Activated effector memory CD4-positive, alpha-beta T cell treated with Interleukin-2 at 50 U/mL for 16 hours (primary cell): ENCODE measurements around the gene KIF2A.

Source experiments
- DNase-seq: peaks from one replicate; pipeline ENCODE4 v3.0.0-alpha.2; 2020

The KIF2A gene

DNA sequence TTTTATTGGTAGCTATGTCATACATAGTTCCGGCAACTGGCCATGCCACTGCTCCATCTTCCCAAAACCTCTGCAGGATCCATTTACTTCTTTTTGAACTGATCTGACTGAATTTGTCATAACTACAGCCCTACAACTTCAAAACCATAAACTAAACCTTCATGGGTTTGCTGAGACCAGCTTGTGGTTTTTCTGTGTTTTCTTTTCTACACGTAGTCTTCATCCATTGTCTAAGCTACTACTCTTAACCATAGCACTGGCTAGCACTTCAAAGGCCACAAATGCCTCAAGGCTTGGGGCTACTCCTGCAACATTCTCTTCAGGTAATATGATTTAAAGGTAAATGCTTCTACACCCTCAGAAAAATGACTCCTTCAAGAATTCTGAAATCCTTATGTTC lies 9.0 kb upstream of the KIF2A start:
- no peak for DNase-seq

DNA sequence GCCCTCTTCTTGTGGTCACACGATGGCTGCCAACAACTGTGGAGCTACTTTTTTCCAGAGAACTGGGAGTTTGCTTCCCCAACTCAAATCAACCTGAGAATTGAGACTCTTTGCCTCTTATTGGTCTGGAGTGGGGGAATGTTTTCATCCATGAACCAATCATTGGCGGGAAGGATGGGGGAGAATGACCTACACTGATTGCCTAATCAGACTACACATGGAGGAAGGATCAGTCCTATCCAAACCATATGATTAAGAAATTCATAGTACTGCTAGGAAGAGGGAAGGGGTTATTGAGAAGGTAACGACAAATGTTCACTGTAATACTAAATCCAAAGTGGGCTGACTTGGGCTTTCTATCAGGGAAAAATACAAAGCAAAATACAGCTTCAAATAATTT lies 7.9 kb upstream of the KIF2A start:
- no peak for DNase-seq

DNA sequence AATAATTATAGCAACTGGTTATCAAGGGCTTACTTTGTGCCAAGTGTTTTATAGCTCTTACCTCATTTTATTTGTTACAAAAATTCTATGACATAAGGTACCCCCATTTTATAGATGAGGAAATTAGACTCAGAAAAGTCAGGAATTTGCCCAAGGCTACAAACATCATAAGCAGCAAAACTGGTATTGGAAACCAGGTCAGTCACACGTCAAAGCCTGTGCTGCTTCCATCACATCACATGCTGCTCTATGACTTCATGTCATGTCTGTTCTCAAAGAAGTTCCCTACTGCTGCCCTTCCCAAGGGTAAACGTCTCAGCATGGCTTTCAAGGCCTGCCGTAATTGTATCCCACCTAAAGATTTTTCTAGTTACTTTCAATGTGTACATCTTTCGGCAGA lies 6.9 kb upstream of the KIF2A start:
- DNase-seq, result no peak

DNA sequence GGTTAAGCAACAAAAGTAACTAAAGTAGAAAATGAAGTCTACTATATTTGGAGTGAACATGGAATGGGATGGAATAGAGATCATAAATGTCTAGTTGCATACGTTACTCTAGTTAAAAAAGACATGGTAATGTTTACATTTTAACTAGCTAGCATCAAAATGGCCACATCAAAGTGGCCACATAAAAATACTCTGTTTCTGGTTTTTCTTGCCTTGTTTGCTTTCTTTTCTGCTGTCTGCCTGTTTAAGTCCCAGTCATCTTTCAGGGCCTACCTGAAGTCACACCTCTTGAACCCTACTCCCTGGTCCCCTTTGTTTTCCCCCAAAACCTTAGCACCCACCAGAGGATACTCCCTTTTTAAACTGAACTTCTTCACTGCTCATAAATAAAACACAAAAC lies 6.4 kb upstream of the KIF2A start:
- DNase-seq, result no peak

DNA sequence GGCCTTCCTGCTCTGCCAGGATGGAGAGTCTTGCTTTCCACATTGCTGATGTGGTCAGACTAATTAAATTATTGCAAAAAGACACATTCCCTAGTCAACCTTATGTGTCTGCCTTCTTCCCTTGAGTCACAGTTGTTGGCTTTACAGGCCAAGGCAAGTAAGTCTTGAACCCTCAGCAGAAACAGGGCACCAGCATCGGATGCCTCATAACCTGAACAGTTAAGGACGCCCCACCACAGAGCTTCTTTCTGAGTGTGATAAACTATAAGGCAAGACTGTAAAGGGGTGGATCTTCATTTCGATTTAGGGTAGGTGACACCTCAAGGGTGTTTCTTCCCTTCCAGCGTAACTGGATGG lies 670 bp upstream of the KIF2A start:
- DNase-seq, result no peak

DNA sequence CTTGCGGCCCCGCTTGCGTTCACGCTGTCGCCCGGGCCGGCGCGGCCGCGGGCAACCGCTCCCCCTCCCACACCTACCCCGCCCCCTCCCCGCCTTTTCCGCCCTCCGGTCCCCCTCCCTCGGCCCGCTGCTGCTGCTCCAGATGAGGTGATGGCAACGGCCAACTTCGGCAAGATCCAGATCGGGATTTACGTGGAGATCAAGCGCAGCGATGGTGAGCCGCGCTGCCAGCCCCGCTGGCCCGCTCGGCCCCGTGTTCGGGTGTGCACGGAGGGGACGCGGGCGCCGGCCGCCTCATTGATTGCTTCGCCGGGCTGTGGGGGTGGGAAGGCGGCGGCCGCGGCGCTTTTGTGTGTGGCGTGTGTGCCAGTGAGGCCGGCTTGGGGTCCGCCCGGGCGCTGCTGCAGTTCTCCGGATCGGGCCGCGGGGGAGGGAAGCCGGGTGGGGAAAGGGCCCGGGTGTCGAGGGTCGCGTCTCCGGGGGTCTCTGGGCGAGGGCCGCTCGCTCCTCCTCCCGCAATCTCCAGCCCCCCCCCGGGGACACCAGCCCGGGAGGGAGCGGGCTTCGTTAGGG lies 403 bp downstream of the KIF2A start:
- DNase-seq, result no peak

DNA sequence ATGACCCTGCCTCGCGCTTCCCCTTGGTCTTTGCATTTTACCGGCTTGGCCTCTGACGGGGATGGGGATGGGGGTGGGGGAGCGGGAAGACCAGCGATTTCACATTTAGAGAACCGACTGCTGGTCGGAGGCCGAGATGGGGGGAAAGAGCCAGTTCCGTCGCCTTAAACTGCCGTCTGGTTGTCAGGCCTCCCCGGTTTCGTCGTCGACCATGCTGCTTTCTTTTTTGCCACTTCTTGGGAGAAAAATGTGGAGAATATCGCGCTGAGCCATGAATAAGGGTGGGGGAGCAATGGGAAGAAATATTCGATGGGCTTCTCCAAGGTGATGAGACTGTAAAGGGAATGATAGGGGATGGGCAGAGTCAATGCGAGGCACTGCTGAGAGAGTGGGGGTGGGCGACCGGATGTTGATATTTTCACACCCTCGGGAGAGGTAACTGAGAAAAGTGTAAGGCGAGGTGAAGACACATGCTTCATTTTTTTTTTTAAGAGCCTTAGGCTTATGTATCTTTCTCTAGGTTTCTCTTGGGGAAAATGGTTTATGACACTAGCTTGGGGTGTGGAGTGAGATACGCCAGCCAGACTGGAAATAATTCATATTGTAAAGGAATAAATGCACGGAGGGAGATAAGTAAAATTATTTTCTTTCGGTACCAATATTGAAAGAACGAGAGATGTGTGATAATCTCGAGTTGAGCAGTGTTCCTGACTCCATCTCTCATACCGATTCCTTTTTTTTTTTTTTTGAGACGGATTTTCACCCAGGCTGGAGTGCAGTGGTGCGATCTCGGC lies 1.1 kb downstream of the KIF2A start:
- DNase-seq, result peak; percentile 45

DNA sequence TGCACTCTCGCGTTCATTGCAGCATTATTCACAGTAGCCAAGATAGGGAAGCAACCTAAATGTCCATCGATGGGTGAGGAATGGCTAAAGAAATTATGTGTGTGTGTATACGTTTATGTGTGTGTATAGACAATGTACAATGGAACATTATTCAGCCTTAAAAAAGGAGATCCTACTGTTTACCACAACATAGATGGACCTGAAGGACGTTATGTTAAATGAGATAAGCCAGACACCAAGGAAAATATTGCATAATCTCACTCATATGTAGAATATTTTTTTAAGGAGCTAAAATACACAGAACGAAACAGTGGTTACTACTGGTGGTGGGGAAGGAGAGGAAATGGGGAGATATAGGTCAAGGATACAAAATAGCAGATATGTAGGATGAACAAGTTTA lies 2.4 kb downstream of the KIF2A start:
- DNase-seq, result no peak

DNA sequence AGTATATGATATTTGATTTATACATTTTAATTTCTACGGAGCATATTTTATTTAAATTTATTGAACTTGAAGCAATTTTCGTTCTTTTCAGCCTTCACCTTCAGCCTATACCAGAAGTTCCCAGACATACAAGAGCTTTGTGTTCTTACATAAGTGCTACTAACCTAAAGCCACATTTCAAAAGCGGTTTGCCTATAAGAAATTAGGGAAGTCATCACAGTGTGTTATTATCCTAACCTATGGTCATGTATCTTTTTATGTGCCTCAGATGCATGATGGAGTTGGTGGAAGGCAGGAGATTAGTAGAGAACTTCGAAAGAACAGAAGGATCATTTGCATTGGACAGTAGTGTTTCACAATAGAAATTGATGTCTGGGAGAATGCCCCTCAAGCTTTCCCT lies 3.1 kb downstream of the KIF2A start:
- no peak for DNase-seq

DNA sequence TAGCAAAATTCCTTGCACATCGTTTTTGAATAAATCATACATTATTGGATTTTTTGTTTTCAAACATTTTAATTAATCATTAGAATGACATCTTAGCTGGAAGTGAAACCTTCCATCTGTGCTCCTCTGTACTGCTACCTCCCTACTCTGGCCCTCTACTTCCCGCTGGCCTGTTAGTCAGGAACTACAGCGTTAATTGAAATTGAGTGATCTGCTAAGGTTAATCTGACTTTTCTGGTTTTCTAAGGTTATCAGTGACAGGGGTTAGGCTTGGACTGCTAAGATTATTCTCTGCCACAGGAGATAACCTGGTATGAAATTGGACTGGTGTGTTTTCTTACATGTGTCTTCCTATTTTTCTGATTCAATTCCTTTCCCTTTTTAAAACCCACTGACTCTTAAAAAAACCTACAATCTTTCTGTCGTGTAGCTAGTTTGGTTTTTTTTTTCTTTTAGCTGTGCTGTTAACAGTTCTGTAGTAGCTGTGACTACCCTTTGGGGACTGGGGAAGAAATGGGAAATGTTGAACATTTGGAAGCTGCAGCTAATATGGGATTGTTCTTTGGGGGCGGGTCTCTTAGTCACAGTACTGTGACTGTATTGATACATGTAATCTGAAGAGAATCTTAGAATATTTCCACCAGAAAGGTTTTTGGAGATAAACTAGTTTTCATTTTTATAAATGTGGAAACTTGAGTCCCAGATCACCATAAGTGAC lies 4.6 kb downstream of the KIF2A start:
- no peak for DNase-seq

DNA sequence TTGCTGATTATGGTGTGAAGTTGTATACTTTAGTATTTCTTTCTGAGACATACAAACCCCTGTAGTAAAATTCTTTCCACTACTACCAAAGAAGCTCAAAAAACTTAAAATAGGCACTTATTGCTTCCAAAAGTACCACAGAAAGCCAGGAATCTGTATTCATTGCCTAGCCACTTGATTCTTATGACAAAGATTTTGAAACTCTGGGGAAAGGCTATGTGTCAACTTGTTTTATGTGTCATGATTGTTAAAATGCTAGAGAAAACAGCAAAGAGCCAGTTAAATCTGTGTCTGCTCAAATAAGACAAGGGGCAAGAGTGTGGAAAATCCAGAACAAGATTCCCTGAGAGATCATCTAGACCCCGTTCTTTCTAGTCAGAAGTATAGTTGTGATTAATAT lies 6.0 kb downstream of the KIF2A start:
- no peak for DNase-seq

DNA sequence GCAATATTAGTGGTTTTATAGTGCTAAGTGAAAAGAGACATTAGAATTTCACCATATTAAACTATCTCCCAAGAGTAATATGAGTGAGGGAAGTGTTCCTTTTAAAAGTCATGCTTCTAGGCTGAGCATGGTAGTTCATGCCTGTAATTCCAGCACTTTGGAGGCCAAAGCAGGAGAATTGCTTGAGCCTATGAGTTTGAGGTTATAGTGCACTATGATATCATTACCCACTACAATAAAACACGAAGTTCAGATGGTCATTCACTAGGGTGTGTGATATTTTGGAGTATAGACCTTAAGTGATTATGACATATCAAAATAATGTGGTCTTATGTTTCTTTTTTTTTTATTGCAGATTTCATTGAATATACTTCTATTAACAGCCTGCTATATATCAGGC lies 6.7 kb downstream of the KIF2A start:
- no peak for DNase-seq

DNA sequence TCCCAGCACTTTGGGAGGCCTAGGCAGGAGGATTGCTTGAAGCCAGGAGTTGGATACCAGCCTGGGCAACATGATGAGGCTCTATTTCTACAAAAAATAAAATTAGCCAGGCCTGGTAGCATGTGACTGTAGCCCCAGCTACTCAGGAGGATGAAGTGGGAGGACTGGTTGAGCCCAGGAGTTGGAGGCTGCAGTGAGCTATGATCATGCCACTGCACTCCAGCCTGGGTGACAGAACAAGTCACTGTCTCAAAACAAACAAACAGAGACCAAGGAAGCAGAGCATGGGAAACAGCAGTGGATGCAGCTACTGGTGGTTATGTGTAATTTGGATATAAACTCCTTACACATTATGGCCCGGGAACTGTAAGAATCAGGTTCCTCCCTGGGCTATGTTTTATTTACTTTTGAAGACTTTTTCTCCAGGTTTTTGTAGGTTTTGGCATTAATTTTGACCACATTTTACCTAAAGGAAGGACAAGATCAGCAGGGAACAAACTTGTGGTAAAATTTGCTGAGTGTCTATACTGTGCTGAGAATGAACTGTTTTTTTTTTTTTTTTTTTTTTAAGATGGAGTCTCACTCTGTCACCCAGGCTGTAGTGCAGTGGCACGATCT lies 8.3 kb downstream of the KIF2A start:
- DNase-seq, result no peak

DNA sequence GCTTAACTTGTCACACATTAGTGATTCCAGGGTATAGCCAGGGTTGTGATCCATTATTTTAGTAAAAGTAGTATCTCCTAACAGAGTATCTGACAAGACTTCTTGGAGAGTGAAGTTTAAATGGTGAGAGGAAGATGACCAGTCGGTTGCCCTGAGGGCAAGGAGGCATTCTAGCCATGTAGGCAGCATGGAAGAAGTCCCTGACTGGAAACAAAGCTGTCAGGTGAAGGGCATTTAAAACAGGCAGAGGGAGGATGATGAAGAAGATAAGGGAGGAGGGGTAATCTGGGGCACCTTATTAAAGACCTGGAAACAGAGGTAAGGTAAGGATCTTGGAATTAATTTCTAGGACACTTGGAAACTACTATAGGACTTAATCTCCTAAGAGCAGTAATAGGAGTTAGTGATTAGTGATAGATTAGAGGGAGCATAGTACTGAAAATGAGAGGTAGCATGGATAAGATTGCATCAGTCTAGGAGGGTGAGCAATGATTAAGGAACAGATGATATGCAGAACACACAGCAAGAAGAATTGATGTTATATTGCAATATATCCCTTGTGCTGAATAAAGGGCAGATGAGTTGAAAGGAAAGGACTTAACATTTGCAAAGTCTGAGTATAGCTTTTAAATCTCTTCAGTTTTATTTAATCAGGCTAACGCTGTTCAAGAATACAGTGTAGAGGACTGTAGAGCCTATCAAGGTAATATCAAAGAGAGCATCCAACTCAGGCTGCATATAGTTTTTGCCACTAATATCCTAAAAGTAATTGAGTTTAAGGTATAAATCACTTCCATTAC lies 9.6 kb downstream of the KIF2A start:
- no peak for DNase-seq

DNA sequence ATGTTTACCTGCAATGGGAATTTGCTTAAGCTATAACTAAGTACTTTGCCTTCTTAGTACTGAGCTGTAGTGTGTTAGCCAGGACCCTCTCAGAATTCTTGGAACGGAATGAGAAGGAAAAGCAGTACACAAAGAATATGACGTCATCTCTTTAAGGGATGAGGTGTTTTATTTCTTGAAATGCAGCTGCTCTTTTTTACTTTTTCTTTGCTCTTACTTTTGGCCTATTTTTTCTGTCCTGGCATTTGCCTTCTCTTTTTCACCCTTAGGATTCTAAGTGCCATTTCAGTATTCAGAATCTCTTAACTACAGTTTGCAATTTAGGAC lies 10.1 kb downstream of the KIF2A start:
- DNase-seq, result no peak

DNA sequence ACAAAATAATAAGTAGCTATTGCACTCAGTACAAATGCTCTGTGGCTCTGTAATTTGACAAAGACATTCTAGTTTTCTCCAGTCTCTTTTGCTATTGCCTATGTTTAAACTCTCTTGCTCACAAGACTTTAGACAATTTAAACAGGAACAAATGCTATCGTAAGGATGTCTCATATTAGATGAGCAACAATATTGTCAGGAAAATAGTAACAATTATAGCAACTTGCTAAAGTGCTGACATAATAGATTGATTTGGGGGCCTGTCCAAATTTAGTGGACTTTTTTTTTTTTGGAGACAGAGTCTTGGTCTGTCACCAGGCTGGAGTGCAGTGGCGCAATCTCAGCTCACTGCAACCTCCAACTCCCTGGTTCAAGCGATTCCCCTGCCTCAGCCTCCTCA lies 11.8 kb downstream of the KIF2A start:
- no peak for DNase-seq

DNA sequence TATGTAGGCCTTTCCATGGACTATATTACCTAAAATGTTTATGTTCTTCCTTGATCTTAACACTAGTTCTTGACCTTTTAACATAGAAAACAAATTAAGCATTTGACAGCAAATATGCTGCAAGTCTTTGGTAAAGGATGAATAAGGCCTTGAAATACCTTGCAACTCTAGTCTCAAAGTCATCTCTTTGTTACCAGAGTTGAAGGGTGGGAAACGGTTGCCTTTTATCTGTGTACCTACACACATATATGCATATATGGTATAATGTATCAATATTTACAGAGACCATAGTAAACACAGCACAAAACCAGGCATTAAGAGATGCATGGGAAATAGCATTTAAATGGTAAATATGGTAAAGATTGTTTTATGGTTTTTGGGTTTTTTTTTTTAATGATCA lies 16.5 kb downstream of the KIF2A start:
- DNase-seq, result no peak

DNA sequence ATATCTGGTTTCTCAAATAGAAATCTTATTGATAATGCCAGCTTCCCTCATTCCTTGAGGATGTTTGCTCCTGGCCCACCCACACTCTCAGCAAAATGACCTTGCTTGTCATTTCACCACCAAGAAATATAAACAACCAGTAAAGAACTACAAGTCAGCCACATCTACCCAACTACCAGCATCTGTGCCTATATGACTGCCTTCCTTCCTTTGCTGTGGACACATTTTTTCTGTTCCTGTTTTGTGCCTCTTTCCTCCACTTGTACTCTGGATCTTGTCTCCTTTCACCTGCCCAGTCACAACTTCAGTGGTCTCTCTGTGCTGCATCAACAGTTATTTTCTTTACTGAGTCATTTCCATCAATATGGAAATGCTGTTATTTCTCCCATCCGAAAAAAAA lies 20.3 kb downstream of the KIF2A start:
- no peak for DNase-seq

DNA sequence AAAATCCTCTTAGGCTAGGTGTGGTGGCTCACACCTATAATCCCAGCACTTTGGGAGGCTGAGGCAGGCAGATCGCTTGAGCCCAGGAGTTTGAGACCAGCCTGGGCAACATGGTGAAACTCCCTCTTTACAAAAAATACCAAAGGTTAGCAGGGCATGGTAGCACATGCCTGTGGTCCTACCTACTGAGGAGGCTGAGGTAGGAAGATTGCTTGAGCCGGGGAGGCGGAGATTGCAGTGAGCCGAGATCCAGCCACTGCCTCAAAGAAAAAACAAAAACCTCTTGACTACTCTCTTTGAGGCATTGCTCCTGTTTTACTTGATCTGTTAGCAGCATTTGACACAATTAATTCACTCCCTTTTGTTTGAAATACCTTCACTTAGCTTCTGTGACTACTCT lies 20.7 kb downstream of the KIF2A start:
- no peak for DNase-seq

DNA sequence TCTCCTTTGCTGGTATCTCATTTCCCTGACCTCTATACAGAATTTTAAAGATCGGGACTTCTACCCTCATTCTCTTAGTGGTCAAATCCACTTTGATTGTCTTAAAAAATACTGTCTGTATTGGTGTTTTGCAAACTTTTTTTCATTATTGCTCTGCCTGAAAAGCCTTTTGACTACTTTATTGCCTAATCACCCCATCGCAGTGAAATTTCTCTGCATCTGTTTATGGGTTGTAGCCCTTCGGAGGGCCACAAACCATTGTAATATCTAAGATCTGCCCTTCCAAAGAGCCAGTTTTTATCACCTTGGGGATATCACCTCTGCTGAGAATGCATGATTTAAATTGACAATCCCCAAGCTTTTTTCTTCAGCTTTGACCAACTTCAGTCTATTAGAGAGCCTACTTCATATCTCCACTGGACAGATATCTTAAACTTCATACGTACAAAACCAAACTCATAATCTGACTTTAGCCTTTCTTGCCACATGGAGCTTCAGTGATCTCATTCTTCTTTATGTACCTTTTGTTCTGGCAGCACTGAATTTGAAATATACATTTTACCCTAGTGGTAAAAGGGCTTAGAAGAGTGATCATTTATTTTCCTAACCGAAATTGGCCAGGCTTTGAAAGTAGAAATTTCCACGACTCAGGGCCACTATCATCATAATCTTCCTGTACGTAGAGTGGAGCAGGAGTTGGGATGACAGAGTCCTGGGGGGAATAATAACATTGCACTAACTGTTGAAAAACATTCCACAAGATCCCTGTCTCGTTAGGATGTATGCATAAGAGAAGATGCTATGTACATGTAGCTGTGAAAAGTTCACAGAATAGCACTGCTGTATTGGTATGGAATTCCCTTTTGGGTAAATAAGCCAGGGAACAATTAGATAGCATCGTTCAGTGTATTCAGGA lies 21.4 kb downstream of the KIF2A start:
- no peak for DNase-seq

DNA sequence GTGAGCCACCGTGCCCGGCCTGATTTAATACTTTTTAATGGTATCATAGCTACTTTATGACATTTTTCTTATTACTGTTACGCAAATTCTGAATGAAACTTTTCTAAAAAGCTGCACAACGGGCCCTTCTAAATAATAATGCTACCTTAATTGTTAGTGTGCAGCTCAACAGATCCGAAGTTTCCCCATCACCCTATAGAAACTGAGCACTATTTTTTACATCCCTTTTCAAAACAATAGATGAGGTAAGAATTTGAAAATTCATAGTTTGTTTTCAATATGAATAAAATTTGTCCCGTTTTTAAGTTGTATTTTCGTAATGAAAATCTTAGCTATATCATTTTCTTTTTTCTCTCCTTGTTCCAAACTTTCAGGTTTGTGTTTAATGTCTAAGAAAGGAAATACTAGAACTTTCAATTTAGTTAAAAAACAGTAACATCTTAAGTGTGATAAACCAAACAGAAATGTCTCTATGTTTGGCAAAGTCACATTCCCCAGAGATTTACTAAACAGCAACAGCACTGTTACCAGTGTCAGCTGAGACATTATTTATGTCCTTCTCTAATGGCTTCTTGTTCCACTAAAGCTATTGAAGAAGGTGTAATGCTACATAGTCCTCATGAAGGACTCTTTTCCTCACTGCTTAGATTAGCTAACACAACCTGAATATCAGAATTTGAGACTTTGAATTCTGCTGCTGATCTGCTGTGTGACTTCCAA lies 22.9 kb downstream of the KIF2A start:
- no peak for DNase-seq

DNA sequence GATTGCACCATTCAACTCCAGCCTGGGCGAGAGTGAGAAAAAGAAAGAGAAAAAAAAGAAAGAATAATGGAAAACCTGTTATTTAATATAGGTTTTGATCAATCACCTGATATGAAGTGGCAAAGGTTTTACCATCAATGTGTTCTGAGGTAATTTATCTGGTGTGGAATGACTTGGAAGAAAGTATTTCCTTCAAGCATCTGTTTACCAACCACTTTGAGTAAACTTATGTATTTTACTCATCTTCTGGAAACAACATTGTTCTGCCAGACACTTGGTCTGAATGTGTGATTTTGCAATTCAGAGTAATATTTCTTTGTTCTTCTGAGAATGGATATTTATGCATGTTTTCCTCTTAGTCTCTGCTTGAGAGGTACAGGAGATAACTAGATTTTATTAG lies 24.3 kb downstream of the KIF2A start:
- DNase-seq, result no peak
